Peyer's patch (tissue), 4 donors: ENCODE data around the gene POLK. TPM values are rescaled to one million over a fixed set of nuclear protein-coding genes. Genes with fewer than 3 reads are reported as not detected.
"Not testable (repeated sequence)": the region's sequence is repeated elsewhere in the genome, so short reads cannot be mapped to it uniquely, and the experiment has no call there.

Source experiments
- DNase-seq, 3 donors: peaks; one replicate each; pipeline ENCODE4 v3.0.0-alpha.2; 2017 to 2019
- H3K27ac ChIP-seq, 4 donors: fragments of 200-600 bp; sonication (generic); one replicate each; pipeline ENCODE4 v1.5.1; 2016 to 2019
- H3K27me3 ChIP-seq, 2 donors: fragments of 200-600 bp; sonication (generic); one replicate each; pipeline ENCODE4 v1.5.1; 2019
- H3K36me3 ChIP-seq, 3 donors: fragments of 200-600 bp; sonication (generic); one replicate each; pipeline ENCODE4 v1.5.1; 2016 to 2019
- H3K4me1 ChIP-seq, 4 donors: fragments of 200-600 bp; sonication (generic); one replicate each; pipeline ENCODE4 v1.5.1; 2016 to 2019
- H3K4me3 ChIP-seq, 4 donors: fragments of 200-600 bp; sonication (generic); 1 replicate in 3 of 4; 2 replicates in 1 of 4; pipeline ENCODE4 v1.5.1; 2016 to 2019; ENCODE audit warnings: mild to moderate bottlenecking in 1 of 4
- H3K9me3 ChIP-seq, 4 donors: fragments of 200-600 bp; sonication (generic); one replicate each; pipeline ENCODE4 v1.5.1; 2016 to 2019; ENCODE audit warnings: mild to moderate bottlenecking in 1 of 4
- POLR2A ChIP-seq, 2 donors: fragments of 450-650 bp; IDR thresholded peaks; one replicate each; pipeline ENCODE4 v1.5.1; 2017; ENCODE audit warnings: antibody characterized with exemption in 2 of 2, mild to moderate bottlenecking in 2 of 2, moderate library complexity in 2 of 2
- total RNA-seq, 4 donors: library from RNA; depleted of rRNA; stranded (reverse); fragments of >200 nt; gene quantifications; one replicate each; pipeline ENCODE4 v1.1.0, GENCODE V29; 2016
- TF ChIP-seq, protein P1 (sequence below), 6 experiments: fragments of 450-650 bp in 4 of 6; fragments of 200-600 bp in 2 of 6; sonication (generic) in 1 of 6; IDR thresholded peaks; one replicate each; pipeline ENCODE4 v1.5.1; 2017 to 2019; ENCODE audit warnings: antibody characterized with exemption in 6 of 6, mild to moderate bottlenecking in 3 of 6, moderate library complexity in 1 of 6

POLK gene
- total RNA-seq, 4 donors from 2014 or later, result 24.5 to 58.6 (median 28.3) TPM

DNA sequence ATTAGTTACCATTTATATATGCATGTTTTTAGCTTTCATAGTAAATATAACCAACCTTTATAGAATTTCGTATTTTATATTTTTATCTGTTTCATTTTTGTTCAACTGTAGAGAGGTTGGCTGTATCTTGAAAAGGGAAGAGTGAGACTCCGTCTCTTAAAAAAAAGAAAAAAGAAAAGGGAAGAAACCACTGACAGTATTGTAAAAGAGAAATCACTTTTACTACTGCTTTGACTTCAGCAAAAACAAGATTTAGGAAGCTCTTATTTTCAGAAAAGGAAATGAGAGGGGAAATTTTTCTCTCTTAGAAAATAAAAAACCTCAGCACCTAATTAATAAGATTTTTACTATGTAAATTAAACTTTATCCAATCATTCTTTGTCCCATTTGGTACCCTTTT lies 14.4 kb downstream of the POLK start:
- Histone ChIP-seq H3K27me3 (no peaks in the 10 kb centered on the region), H3K9me3 (peaks cover 0 to under 1% (median 0%) of the 10 kb centered on the region in 4 donors)
- no peak for TF ChIP-seq POLR2A (IDR thresholded peaks at IDR 0.05)
- TF ChIP-seq, protein P1, sequence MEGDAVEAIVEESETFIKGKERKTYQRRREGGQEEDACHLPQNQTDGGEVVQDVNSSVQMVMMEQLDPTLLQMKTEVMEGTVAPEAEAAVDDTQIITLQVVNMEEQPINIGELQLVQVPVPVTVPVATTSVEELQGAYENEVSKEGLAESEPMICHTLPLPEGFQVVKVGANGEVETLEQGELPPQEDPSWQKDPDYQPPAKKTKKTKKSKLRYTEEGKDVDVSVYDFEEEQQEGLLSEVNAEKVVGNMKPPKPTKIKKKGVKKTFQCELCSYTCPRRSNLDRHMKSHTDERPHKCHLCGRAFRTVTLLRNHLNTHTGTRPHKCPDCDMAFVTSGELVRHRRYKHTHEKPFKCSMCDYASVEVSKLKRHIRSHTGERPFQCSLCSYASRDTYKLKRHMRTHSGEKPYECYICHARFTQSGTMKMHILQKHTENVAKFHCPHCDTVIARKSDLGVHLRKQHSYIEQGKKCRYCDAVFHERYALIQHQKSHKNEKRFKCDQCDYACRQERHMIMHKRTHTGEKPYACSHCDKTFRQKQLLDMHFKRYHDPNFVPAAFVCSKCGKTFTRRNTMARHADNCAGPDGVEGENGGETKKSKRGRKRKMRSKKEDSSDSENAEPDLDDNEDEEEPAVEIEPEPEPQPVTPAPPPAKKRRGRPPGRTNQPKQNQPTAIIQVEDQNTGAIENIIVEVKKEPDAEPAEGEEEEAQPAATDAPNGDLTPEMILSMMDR (IDR thresholded peaks at IDR 0.05), result no peak

DNA sequence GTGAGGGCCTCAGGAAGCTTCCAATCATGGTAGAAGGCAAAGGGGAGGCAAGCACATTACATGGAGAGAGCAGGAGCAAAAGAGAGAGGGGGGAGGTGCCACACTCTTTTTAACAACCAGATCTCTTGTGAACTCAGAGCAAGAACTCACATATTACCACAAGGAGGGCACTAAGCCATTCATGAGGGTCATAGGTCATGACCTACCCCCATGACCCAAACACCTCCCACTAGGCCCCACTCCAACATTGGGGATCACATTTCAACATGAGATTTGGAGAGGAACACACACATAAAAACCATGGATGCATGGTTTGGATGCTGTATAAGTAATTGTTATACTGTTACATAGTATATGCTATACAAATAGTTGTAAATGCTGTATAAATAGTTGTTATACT lies 17.5 kb downstream of the POLK start:
- Histone ChIP-seq H3K27ac (no peak overlapping the region), H3K4me3 (no peak overlapping the region), H3K9me3 (no peaks in the 10 kb centered on the region), H3K4me1 (no peaks in the 10 kb centered on the region), H3K36me3 (no peaks in the 10 kb centered on the region), H3K27me3 (no peaks in the 10 kb centered on the region)
- no peak for DNase-seq
- no peak for TF ChIP-seq POLR2A (IDR thresholded peaks at IDR 0.05)
- TF ChIP-seq, protein P1 (IDR thresholded peaks at IDR 0.05), result no peak

More for the DNA sequence above, 14.4 kb downstream of the POLK start:
- Histone ChIP-seq H3K4me3 (no peak overlapping the region), H3K27ac (no peak overlapping the region), H3K36me3 (no peaks in the 10 kb centered on the region), H3K4me1 (no peaks in the 10 kb centered on the region)
- DNase-seq, result no peak

DNA sequence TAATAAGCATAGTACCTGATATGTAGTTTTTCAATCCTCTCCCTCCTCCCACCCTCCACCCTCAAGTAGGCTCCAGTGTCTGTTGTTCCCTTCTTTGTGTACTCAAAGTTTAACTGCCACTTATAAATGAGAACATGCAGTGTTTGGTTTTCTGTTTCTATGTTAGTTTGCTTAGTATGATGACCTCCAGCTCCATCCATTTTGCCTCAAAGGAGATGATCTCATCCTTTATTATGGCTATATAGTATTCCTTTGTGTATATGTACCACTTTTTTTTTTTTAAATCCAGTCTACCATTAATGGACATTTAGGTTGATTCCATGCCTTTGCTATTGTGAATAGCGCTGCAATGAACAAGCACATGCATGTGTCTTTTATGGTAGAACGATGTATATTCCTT lies 20.5 kb downstream of the POLK start:
- H3K4me1 ChIP-seq, result no peaks in the 10 kb centered on the region
- TF ChIP-seq, protein P1 (IDR thresholded peaks at IDR 0.05), result no peak
- TF ChIP-seq POLR2A (IDR thresholded peaks at IDR 0.05), result no peak
- H3K4me3 ChIP-seq, result no peak overlapping the region
- no peaks in the 10 kb centered on the region for H3K36me3 ChIP-seq
- no peaks in the 10 kb centered on the region for H3K27me3 ChIP-seq
- H3K9me3 ChIP-seq, result no peaks in the 10 kb centered on the region
- H3K27ac ChIP-seq, result no peak overlapping the region
- no peak for DNase-seq

DNA sequence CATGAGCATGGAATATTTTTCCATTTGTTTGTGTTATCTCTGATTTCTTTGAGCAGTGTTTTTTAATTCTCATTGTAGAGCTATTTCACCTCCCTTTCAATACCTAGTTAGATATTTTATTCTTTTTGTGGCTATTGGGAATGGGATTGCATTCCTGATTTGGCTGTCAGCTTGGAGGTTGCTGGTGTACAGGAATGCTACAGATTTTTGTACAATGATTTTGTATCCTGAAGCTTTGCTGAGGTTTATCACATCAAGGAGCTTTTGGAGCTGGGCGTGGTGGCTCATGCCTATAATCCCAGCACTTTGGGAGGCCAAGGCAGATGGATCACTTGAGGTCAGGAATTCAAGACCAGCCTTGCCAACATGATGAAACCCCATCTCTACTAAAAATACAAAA lies 22.0 kb downstream of the POLK start:
- not testable (repeated sequence) for H3K27me3 ChIP-seq, H3K27ac ChIP-seq, H3K36me3 ChIP-seq, H3K9me3 ChIP-seq, H3K4me1 ChIP-seq, DNase-seq, H3K4me3 ChIP-seq

DNA sequence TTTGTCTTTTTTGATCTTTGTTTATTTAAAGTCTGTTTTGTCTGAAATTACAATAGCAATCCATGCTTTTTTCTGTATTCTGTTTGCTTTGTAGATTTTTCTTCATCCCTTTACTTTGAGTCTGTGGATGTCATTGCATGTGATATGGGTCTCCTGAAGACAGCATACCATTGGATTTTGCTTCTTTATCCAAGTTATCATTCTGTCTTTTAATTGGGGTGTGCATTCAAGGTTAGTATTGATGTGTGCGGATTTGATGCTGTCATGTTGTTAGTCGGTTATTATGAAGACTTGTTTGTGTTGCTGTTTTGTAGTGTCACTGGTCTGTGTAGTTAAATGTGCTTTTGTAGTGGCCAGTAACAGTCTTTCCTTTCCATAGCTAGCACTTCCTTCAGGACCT lies 23.0 kb downstream of the POLK start:
- no peak for TF ChIP-seq POLR2A (IDR thresholded peaks at IDR 0.05)
- TF ChIP-seq, protein P1 (IDR thresholded peaks at IDR 0.05), result no peak
- no peaks in the 10 kb centered on the region for H3K9me3 ChIP-seq
- no peak for DNase-seq
- no peak overlapping the region for H3K4me3 ChIP-seq
- H3K27ac ChIP-seq, result no peak overlapping the region
- H3K4me1 ChIP-seq, result no peaks in the 10 kb centered on the region
- H3K36me3 ChIP-seq, result no peaks in the 10 kb centered on the region
- no peaks in the 10 kb centered on the region for H3K27me3 ChIP-seq

DNA sequence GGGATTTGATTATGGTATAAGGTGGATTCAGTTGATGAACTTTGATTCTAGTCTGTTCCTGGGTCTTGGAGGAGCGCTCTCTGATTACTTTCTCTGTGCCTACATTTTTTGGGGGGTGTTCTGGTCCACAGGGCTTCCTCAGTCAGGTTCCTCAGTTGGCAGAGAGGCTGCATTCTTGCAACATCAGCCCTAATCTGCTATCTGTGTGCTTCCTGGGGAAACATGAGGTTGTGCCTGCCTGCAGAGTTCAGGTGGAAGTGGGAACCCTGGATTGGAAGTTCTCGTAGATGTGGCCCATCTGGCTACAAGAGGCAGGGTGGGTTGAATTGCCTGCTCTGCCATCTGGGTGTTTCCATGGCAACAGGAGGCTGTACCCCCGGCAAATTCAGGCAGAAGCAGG lies 24.5 kb downstream of the POLK start:
- DNase-seq, result no peak
- Histone ChIP-seq H3K4me1 (no peaks in the 10 kb centered on the region), H3K4me3 (no peak overlapping the region), H3K27me3 (no peaks in the 10 kb centered on the region), H3K9me3 (no peaks in the 10 kb centered on the region), H3K27ac (no peak overlapping the region), H3K36me3 (no peaks in the 10 kb centered on the region)
- TF ChIP-seq, protein P1 (IDR thresholded peaks at IDR 0.05), result no peak
- TF ChIP-seq POLR2A (IDR thresholded peaks at IDR 0.05), result no peak
